ENCODE data around the gene MYLK3.

Gene MYLK3

DNA sequence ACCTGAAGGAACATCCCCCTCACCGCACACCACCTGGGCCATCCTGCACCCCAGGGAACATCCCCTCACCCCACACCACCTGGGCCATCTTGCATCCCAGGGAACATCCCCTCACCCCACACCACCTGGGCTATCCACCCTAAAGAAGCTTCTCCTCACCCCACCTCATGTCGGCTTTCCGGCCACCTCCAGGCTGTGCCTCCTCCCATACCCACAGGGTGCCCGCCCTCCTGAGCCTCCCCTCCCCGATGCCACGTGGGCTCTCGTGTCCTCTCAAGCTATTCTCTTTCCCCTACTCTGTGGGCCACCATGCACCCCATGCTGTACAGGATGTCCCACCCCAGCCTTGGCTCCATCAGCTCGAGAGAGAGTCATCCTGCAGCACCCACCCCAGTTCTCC is 18.0 kb downstream of the MYLK3 start:
- Histone ChIP-seq H3K9me3 (ENCODE audit: low read length) (peaks cover 3% of the 10 kb centered on the region), H3K4me1 (ENCODE audit: insufficient read depth, low read length) (no peaks in the 10 kb centered on the region), H3K36me3 (ENCODE audit: insufficient read depth, low read length) (no peaks in the 10 kb centered on the region), H3K4me3 (ENCODE audit: low read length) (no peak overlapping the region), H2AFZ (ENCODE audit: low read depth, low read length) (no peak overlapping the region), H3K27me3 (ENCODE audit: insufficient read depth, low read length) (no peaks in the 10 kb centered on the region)

DNA sequence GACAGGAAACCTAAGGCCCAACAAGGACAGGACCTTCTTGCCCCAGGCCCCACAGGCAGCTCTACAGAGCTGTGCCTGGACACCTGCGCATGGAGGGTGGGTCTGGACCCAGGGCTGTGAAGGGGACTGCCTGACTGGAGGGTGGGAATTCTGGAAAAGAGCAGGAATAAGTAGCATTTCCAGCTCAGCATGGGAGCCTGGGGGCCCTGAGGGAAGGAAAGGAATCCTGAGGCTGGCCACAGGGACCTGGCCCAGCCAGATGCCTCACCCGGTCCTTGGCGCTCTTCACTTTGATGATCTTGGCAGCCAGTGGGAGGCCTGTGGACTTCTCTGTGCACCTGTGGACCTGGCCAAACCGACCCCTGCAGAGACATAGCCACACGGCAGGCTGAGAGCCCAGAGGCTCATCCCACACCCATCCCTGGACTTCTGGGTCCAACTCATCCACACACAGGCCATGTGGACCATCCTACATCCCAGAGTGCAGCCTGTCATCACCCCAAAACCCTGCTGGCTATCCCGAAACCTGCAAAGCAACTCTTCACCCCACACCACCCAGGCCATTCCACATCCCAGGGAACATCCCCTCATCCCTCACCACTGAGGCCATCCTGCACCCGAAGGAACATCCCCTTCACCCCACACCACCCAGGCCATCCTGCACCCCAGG is 18.7 kb downstream of the MYLK3 start:
- Histone ChIP-seq H3K36me3 (ENCODE audit: insufficient read depth, low read length) (no peaks in the 10 kb centered on the region), H3K27me3 (ENCODE audit: insufficient read depth, low read length) (no peaks in the 10 kb centered on the region), H3K4me3 (ENCODE audit: low read length) (no peak overlapping the region), H3K4me1 (ENCODE audit: insufficient read depth, low read length) (no peaks in the 10 kb centered on the region), H2AFZ (ENCODE audit: low read depth, low read length) (no peak overlapping the region), H3K9me3 (ENCODE audit: low read length) (peaks cover 3% of the 10 kb centered on the region)

DNA sequence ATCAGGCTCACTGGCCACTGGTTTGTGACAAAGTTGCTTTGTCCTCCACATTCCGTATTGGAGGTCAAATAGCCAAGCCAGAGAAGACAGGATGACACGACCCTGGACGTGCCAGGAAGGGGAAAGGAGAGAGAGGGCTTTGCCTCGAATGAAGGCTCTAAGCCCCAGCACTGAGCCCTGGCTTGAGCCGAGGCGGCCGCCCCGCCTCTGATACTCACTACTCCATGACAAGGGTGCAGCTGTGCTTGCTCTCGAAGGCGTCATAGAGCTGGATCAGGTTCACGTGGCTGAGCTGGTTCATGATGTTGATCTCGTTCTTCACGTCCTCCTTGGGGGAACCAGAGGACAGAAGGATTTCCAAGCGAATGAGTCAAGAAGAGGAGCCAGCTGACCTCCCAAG is 19.3 kb downstream of the MYLK3 start:
- Histone ChIP-seq H2AFZ (ENCODE audit: low read depth, low read length) (no peak overlapping the region), H3K4me1 (ENCODE audit: insufficient read depth, low read length) (no peaks in the 10 kb centered on the region), H3K4me3 (ENCODE audit: low read length) (no peak overlapping the region), H3K36me3 (ENCODE audit: insufficient read depth, low read length) (no peaks in the 10 kb centered on the region), H3K27me3 (ENCODE audit: insufficient read depth, low read length) (no peaks in the 10 kb centered on the region), H3K9me3 (ENCODE audit: low read length) (peaks cover 3% of the 10 kb centered on the region)

- Histone ChIP-seq H2AFZ (ENCODE audit: low read depth, low read length) (no peak overlapping the region), H3K9me3 (ENCODE audit: low read length) (peaks cover 3% of the 10 kb centered on the region), H3K36me3 (ENCODE audit: insufficient read depth, low read length) (no peaks in the 10 kb centered on the region), H3K4me3 (ENCODE audit: low read length) (no peak overlapping the region), H3K27me3 (ENCODE audit: insufficient read depth, low read length) (no peaks in the 10 kb centered on the region), H3K4me1 (ENCODE audit: insufficient read depth, low read length) (no peaks in the 10 kb centered on the region)
These were observed 20.5 kb downstream of the MYLK3 start for GRCh38 chr16:46727630-46728029.

GRCh38 chr16:46727184-46727583 is 21.0 kb downstream of the MYLK3 start:
- H3K9me3 ChIP-seq (ENCODE audit: low read length): peaks cover 3% of the 10 kb centered on the region
- H3K4me1 ChIP-seq (ENCODE audit: insufficient read depth, low read length): no peaks in the 10 kb centered on the region
- no peak overlapping the region for H2AFZ ChIP-seq (ENCODE audit: low read depth, low read length)

GRCh38 chr16:46721885-46722284 is 26.3 kb downstream of the MYLK3 start:
- no peaks in the 10 kb centered on the region for H3K36me3 ChIP-seq (ENCODE audit: insufficient read depth, low read length)
- no peak overlapping the region for H3K4me3 ChIP-seq (ENCODE audit: low read length)
- H3K9me3 ChIP-seq (ENCODE audit: low read length): no peaks in the 10 kb centered on the region
- no peak overlapping the region for H2AFZ ChIP-seq (ENCODE audit: low read depth, low read length)
- H3K27me3 ChIP-seq (ENCODE audit: insufficient read depth, low read length): no peaks in the 10 kb centered on the region
- no peaks in the 10 kb centered on the region for H3K4me1 ChIP-seq (ENCODE audit: insufficient read depth, low read length)

More at GRCh38 chr16:46727184-46727583, 21.0 kb downstream of the MYLK3 start:
- Histone ChIP-seq H3K36me3 (ENCODE audit: insufficient read depth, low read length) (no peaks in the 10 kb centered on the region), H3K4me3 (ENCODE audit: low read length) (no peak overlapping the region), H3K27me3 (ENCODE audit: insufficient read depth, low read length) (no peaks in the 10 kb centered on the region)

DNA sequence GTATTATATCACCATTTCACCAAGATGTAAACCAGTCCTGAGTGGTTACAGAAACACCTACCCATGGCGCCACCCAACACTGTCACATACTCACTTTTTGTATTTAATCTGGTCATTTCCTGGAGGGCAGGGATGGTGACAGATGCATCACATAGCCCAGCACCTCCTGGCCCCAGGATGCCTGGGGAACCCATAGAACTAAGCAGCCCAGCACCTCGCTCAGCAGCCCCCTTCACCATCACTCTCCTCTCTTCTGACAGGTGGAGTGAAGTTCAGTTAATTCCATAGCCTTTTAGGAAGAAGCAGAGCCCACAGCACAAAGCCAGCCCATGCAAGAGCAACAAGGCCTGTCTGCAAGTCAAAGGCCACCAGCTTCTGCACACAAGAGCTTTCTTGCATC is 27.5 kb downstream of the MYLK3 start:
- Histone ChIP-seq H2AFZ (ENCODE audit: low read depth, low read length) (no peak overlapping the region), H3K4me1 (ENCODE audit: insufficient read depth, low read length) (no peaks in the 10 kb centered on the region), H3K36me3 (ENCODE audit: insufficient read depth, low read length) (no peaks in the 10 kb centered on the region), H3K27me3 (ENCODE audit: insufficient read depth, low read length) (no peaks in the 10 kb centered on the region), H3K9me3 (ENCODE audit: low read length) (no peaks in the 10 kb centered on the region), H3K4me3 (ENCODE audit: low read length) (no peak overlapping the region)

DNA sequence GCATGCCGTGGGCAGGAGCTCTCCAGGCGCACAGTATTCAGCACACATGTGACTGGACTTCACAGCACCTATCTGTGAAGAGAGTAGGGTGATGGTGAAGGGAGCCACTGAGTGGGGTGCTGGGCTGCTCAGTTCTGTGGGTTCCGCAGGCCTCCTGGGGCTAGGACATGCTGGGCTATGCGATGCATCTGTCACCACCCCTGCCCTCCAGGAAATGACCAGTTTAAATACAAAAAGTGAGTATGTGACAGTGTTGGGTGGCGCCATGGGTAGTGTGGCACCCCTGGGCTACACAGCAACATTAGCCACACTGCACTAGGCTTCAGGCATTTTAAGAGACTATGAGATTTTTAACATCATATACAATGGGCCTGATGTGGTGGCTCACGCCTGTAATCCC is 28.6 kb downstream of the MYLK3 start:
- Histone ChIP-seq H3K9me3 (ENCODE audit: low read length) (no peaks in the 10 kb centered on the region), H3K36me3 (ENCODE audit: insufficient read depth, low read length) (no peaks in the 10 kb centered on the region), H3K4me3 (ENCODE audit: low read length) (no peak overlapping the region), H2AFZ (ENCODE audit: low read depth, low read length) (no peak overlapping the region), H3K4me1 (ENCODE audit: insufficient read depth, low read length) (no peaks in the 10 kb centered on the region), H3K27me3 (ENCODE audit: insufficient read depth, low read length) (no peaks in the 10 kb centered on the region)

DNA sequence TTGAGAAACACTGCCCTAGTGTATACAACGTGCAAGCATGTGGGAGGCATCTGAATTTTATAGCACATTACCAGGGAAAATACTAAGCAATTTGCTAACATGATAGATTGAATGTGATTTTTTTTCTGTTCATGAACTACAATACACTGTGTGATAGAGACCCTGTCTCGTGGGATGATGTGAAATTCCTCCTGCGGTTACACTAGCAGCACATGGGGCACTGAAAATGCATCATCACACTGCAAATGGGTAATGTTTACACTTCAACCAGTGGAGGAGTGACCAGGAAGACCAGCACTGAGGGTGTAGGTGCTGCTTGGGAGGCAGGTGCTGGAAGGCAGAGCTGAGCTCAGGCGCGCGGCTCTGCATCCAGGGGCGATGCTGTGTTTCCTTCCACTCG is 29.9 kb downstream of the MYLK3 start:
- no peaks in the 10 kb centered on the region for H3K36me3 ChIP-seq (ENCODE audit: insufficient read depth, low read length)
- no peaks in the 10 kb centered on the region for H3K27me3 ChIP-seq (ENCODE audit: insufficient read depth, low read length)
- H3K9me3 ChIP-seq (ENCODE audit: low read length): no peaks in the 10 kb centered on the region
- no peak overlapping the region for H3K4me3 ChIP-seq (ENCODE audit: low read length)
- no peak overlapping the region for H2AFZ ChIP-seq (ENCODE audit: low read depth, low read length)
- no peaks in the 10 kb centered on the region for H3K4me1 ChIP-seq (ENCODE audit: insufficient read depth, low read length)

DNA sequence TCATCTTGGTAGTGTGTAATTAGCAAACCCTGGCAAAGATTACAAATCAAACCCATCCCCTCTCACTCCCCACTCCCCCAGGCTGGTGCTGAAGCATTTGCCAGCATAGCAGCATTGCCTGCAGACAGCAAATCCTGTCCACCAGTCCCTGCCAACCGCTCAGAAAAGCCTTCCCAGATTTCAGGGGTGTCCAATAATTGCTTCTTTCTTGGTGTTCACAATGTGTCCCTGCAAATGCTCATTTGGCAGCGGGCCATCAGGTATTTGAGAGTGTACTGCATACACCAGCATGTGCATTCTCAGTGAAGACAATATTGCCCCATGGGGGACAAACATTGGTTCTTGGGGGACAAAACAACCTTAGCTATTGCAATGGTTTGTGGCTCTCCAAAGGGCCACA is 30.5 kb downstream of the MYLK3 start:
- H3K9me3 ChIP-seq (ENCODE audit: low read length): no peaks in the 10 kb centered on the region
- no peaks in the 10 kb centered on the region for H3K4me1 ChIP-seq (ENCODE audit: insufficient read depth, low read length)
- no peak overlapping the region for H2AFZ ChIP-seq (ENCODE audit: low read depth, low read length)
- H3K4me3 ChIP-seq (ENCODE audit: low read length): no peak overlapping the region
- H3K27me3 ChIP-seq (ENCODE audit: insufficient read depth, low read length): no peaks in the 10 kb centered on the region
- no peaks in the 10 kb centered on the region for H3K36me3 ChIP-seq (ENCODE audit: insufficient read depth, low read length)

- H3K27me3 ChIP-seq (ENCODE audit: insufficient read depth, low read length): no peaks in the 10 kb centered on the region
- no peak overlapping the region for H3K4me3 ChIP-seq (ENCODE audit: low read length)
- no peak overlapping the region for H2AFZ ChIP-seq (ENCODE audit: low read depth, low read length)
- H3K9me3 ChIP-seq (ENCODE audit: low read length): no peaks in the 10 kb centered on the region
- H3K36me3 ChIP-seq (ENCODE audit: insufficient read depth, low read length): no peaks in the 10 kb centered on the region
- H3K4me1 ChIP-seq (ENCODE audit: insufficient read depth, low read length): no peaks in the 10 kb centered on the region
These were observed 32.3 kb downstream of the MYLK3 start for GRCh38 chr16:46715769-46716305.

GRCh38 chr16:46714797-46715591 is 33.1 kb downstream of the MYLK3 start:
- no peak overlapping the region for H3K4me3 ChIP-seq (ENCODE audit: low read length)

GRCh38 chr16:46713634-46714033 is 34.5 kb downstream of the MYLK3 start:
- H3K4me3 ChIP-seq (ENCODE audit: low read length): no peak overlapping the region

More at GRCh38 chr16:46714797-46715591, 33.1 kb downstream of the MYLK3 start:
- no peak overlapping the region for H2AFZ ChIP-seq (ENCODE audit: low read depth, low read length)
- no peaks in the 10 kb centered on the region for H3K9me3 ChIP-seq (ENCODE audit: low read length)
- no peaks in the 10 kb centered on the region for H3K36me3 ChIP-seq (ENCODE audit: insufficient read depth, low read length)
- no peaks in the 10 kb centered on the region for H3K27me3 ChIP-seq (ENCODE audit: insufficient read depth, low read length)
- no peaks in the 10 kb centered on the region for H3K4me1 ChIP-seq (ENCODE audit: insufficient read depth, low read length)

More at GRCh38 chr16:46713634-46714033, 34.5 kb downstream of the MYLK3 start:
- Histone ChIP-seq H2AFZ (ENCODE audit: low read depth, low read length) (no peak overlapping the region), H3K27me3 (ENCODE audit: insufficient read depth, low read length) (no peaks in the 10 kb centered on the region), H3K9me3 (ENCODE audit: low read length) (no peaks in the 10 kb centered on the region), H3K36me3 (ENCODE audit: insufficient read depth, low read length) (no peaks in the 10 kb centered on the region), H3K4me1 (ENCODE audit: insufficient read depth, low read length) (no peaks in the 10 kb centered on the region)

Data from neuron (in vitro differentiated cells).